ENCODE results near the gene GMDS. TPM values are rescaled to one million over a fixed set of nuclear protein-coding genes. Genes with fewer than 3 reads are reported as not detected.

GMDS gene
- total and polyA plus RNA-seq, 2 experiments from 2014 or later: 3.0 to 12.6 TPM

DNA sequence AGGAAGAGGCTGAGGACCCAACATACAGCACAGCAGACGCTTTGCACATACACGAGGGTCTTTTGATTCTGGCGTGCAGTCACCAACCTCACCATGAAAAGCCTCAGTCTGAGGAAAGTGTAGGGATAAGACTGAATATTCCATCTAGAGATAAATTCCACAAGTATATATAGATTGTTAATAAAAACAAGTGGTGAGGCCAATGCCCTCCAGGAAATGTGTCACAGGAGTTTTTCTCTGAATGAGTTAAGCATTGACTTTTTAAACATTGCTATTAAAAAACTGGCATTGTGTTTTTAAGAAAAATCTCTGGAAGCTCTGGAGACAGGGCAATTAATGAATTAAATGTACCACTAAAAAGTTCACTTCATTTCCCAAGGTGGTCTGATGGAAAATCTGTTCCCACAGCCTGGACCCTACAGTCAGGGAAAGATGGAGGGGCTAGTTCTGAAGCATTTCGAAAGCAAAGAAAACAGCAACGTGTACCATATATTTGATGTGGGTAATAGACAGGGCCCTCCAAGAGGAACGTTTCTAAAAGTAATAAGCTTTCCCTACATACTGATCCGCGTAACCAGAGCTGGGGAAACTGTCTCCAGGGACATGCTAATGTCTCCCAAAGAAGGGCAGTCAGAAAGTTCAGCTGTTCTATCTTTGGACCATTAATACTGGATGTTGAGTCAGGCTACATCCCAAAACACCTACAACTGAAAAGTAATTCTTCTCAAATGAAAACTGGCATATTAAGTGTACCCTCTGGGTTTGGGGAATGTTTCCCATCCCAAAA is 334.6 kb downstream of the GMDS start:
- Histone ChIP-seq H3K27me3 (replicated peaks; ENCODE audit: insufficient read depth) (no peaks in the 10 kb centered on the region), H3K9me3 (ENCODE audit: low read depth) (no peaks in the 10 kb centered on the region), H2AFZ (no peak overlapping the region), H3F3A (ENCODE audit: insufficient read depth) (no peaks in the 10 kb centered on the region), H3K27ac (no peak overlapping the region), H3K9me2 (ENCODE audit: insufficient read depth) (no peaks in the 10 kb centered on the region), H4K20me1 (ENCODE audit: insufficient read depth) (no peaks in the 10 kb centered on the region), H3K4me3 (no peak overlapping the region), H3K9ac (no peak overlapping the region), H3K4me2 (ENCODE audit: unreplicated experiment) (no peak overlapping the region), H3K79me2 (ENCODE audit: insufficient read depth) (no peaks in the 10 kb centered on the region), H3K36me3 (ENCODE audit: low read depth) (no peaks in the 10 kb centered on the region), H3K4me1 (ENCODE audit: insufficient read depth) (peaks cover 14% of the 10 kb centered on the region)
- DNase-seq: peak; percentile 12
- in situ Hi-C loops (cut with MboI): no loop called here
- no peak for TF ChIP-seq EZH2 (IDR thresholded peaks at IDR 0.05; ENCODE audit: insufficient read depth, poor library complexity, severe bottlenecking)
- no peak for TF ChIP-seq EZH2phosphoT487 (IDR thresholded peaks at IDR 0.05; ENCODE audit: insufficient read depth, low read depth)
- 84 to 85% methylated on average over 8 of the region's 8 CpGs for WGBS, 2 experiments (ENCODE audit: low coverage in 1 of 2, low lambda C conversion rate in 2 of 2, missing lambda C conversion rate in 2 of 2)

DNA sequence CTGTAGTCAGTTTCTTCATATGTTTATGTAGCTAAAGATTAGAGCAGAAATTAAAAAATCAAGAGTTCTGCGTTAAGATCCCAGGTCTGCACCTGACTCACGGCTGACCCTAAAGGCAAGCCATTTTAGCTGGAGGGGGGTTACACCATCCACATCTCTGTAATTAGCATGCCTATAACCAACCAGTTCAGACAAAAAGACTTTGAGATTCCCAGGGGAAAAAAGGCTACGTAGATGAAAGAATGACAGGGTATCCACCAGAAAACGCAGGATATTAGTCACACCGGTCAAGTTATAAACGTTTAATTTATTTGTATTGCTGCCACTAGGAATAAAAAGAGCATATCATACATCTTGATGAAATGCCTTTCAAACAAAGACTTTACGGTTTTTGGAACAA is 336.6 kb downstream of the GMDS start:
- Histone ChIP-seq H2AFZ (no peak overlapping the region), H3K9me2 (ENCODE audit: insufficient read depth) (no peaks in the 10 kb centered on the region), H3F3A (ENCODE audit: insufficient read depth) (no peaks in the 10 kb centered on the region), H4K20me1 (ENCODE audit: insufficient read depth) (no peaks in the 10 kb centered on the region), H3K27me3 (replicated peaks; ENCODE audit: insufficient read depth) (no peaks in the 10 kb centered on the region), H3K27ac (no peak overlapping the region), H3K36me3 (ENCODE audit: low read depth) (no peaks in the 10 kb centered on the region), H3K4me2 (ENCODE audit: unreplicated experiment) (no peak overlapping the region), H3K4me1 (ENCODE audit: insufficient read depth) (peaks cover 14% of the 10 kb centered on the region), H3K79me2 (ENCODE audit: insufficient read depth) (no peaks in the 10 kb centered on the region), H3K9ac (no peak overlapping the region), H3K9me3 (ENCODE audit: low read depth) (no peaks in the 10 kb centered on the region), H3K4me3 (no peak overlapping the region)
- DNase-seq: no peak
- 95 to 96% methylated on average over 7 of the region's 7 CpGs for WGBS, 2 experiments (ENCODE audit: low coverage in 1 of 2, low lambda C conversion rate in 2 of 2, missing lambda C conversion rate in 2 of 2)
- TF ChIP-seq EZH2phosphoT487 (IDR thresholded peaks at IDR 0.05; ENCODE audit: insufficient read depth, low read depth) (no peak), EZH2 (IDR thresholded peaks at IDR 0.05; ENCODE audit: insufficient read depth, poor library complexity, severe bottlenecking) (no peak)
- in situ Hi-C loops (cut with MboI): no loop called here

DNA sequence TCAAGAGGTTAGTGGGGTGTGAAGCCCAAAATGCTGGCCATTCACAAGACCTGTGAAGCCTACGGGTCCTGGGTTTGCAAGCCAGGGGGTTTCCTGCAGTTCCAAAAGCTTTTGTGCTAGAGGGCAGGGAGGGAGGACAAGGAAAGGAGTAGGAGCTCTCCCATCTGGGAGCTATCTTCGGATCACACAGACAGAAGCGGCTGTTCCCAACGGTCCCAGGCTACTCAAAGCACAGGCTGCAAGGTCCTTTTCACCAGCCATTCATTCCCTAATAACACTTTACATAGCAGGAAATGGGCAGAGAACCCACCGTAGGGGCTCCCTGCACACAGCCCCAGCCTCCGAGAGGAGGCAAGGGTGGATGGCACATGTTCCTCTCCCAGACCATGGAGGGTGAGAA is 338.8 kb downstream of the GMDS start:
- H3K9me3 ChIP-seq (ENCODE audit: low read depth): no peaks in the 10 kb centered on the region
- DNase-seq: no peak
- H3K27ac ChIP-seq: no peak overlapping the region
- H3K9ac ChIP-seq: no peak overlapping the region
- no peaks in the 10 kb centered on the region for H3K79me2 ChIP-seq (ENCODE audit: insufficient read depth)
- no peaks in the 10 kb centered on the region for H3F3A ChIP-seq (ENCODE audit: insufficient read depth)
- no peaks in the 10 kb centered on the region for H4K20me1 ChIP-seq (ENCODE audit: insufficient read depth)
- H3K4me3 ChIP-seq: no peak overlapping the region
- no peak overlapping the region for H2AFZ ChIP-seq
- TF ChIP-seq EZH2 (IDR thresholded peaks at IDR 0.05; ENCODE audit: insufficient read depth, poor library complexity, severe bottlenecking) (no peak), EZH2phosphoT487 (IDR thresholded peaks at IDR 0.05; ENCODE audit: insufficient read depth, low read depth) (no peak)
- H3K4me1 ChIP-seq (ENCODE audit: insufficient read depth): peaks cover 14% of the 10 kb centered on the region
- in situ Hi-C loops (cut with MboI): no loop called here
- WGBS, 2 experiments (ENCODE audit: low coverage in 1 of 2, low lambda C conversion rate in 2 of 2, missing lambda C conversion rate in 2 of 2): 90 to 93% methylated on average over 6 of the region's 6 CpGs
- no peak overlapping the region for H3K4me2 ChIP-seq (ENCODE audit: unreplicated experiment)
- H3K27me3 ChIP-seq (replicated peaks; ENCODE audit: insufficient read depth): no peaks in the 10 kb centered on the region
- no peaks in the 10 kb centered on the region for H3K9me2 ChIP-seq (ENCODE audit: insufficient read depth)
- H3K36me3 ChIP-seq (ENCODE audit: low read depth): no peaks in the 10 kb centered on the region

DNA sequence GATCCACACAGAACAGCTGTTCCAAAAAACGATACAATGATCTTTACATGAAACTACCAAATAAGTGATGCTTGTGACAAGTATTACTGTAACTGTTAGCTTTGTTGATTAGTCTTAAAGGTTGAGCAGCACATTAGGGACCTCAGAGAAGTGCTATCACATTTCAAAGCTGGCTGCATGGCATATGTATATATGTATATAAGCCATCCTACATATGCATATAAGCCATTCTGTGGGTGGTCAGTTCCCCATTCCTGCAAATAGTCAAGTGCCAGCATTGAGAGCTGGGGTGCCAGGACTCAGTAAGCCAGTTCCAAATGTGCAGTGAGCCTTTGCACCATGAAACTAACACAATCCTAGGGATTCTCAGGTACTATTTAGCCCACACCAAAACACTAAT is 339.4 kb downstream of the GMDS start:
- in situ Hi-C loops (cut with MboI): no loop called here
- H3K9me2 ChIP-seq (ENCODE audit: insufficient read depth): no peaks in the 10 kb centered on the region
- WGBS, 2 experiments (ENCODE audit: low coverage in 1 of 2, low lambda C conversion rate in 2 of 2, missing lambda C conversion rate in 2 of 2): 79 to 83% methylated on average over 1 of the region's 1 CpG
- no peak overlapping the region for H3K4me2 ChIP-seq (ENCODE audit: unreplicated experiment)
- H3K27ac ChIP-seq: no peak overlapping the region
- DNase-seq: no peak
- no peaks in the 10 kb centered on the region for H3K36me3 ChIP-seq (ENCODE audit: low read depth)
- no peaks in the 10 kb centered on the region for H3K27me3 ChIP-seq (replicated peaks; ENCODE audit: insufficient read depth)
- H4K20me1 ChIP-seq (ENCODE audit: insufficient read depth): no peaks in the 10 kb centered on the region
- H3K79me2 ChIP-seq (ENCODE audit: insufficient read depth): no peaks in the 10 kb centered on the region
- H3K4me1 ChIP-seq (ENCODE audit: insufficient read depth): peaks cover 9% of the 10 kb centered on the region
- H3F3A ChIP-seq (ENCODE audit: insufficient read depth): no peaks in the 10 kb centered on the region
- TF ChIP-seq EZH2phosphoT487 (IDR thresholded peaks at IDR 0.05; ENCODE audit: insufficient read depth, low read depth) (no peak), EZH2 (IDR thresholded peaks at IDR 0.05; ENCODE audit: insufficient read depth, poor library complexity, severe bottlenecking) (no peak)
- no peaks in the 10 kb centered on the region for H3K9me3 ChIP-seq (ENCODE audit: low read depth)
- H3K9ac ChIP-seq: no peak overlapping the region
- H2AFZ ChIP-seq: no peak overlapping the region
- no peak overlapping the region for H3K4me3 ChIP-seq
